Left kidney (tissue), 2 donors: ENCODE measurements around the gene MCRS1. TPM values are rescaled to one million over a fixed set of nuclear protein-coding genes. Genes with fewer than 3 reads are reported as not detected.

ENCODE experiments used
- DNase-seq: peaks from one replicate; pipeline ENCODE4 v3.0.0-alpha.2; 2013
- polyA plus RNA-seq: library from polyadenylated mRNA; unstranded; fragments of 120-200 nt; gene quantifications from one replicate; pipeline ENCODE4 v1.2.1, GENCODE V29; 2013; ENCODE audit not compliant: insufficient read length

MCRS1 gene
- polyA plus RNA-seq, 1 donor = 61.6 TPM

- no peak for DNase-seq
Measured at GRCh38 chr12:49557187-49557916, 10.6 kb downstream of the MCRS1 start.

- DNase-seq = no peak
Measured at GRCh38 chr12:49556391-49557186, 11.4 kb downstream of the MCRS1 start.

- no peak for DNase-seq
Measured at GRCh38 chr12:49555631-49556390, 12.1 kb downstream of the MCRS1 start.

- no peak for DNase-seq
Measured at GRCh38 chr12:49554266-49554665, 13.7 kb downstream of the MCRS1 start.

GRCh38 chr12:49553512-49554088, 14.3 kb downstream of the MCRS1 start:
- no peak for DNase-seq

GRCh38 chr12:49552899-49553298, 15.0 kb downstream of the MCRS1 start:
- no peak for DNase-seq

DNA sequence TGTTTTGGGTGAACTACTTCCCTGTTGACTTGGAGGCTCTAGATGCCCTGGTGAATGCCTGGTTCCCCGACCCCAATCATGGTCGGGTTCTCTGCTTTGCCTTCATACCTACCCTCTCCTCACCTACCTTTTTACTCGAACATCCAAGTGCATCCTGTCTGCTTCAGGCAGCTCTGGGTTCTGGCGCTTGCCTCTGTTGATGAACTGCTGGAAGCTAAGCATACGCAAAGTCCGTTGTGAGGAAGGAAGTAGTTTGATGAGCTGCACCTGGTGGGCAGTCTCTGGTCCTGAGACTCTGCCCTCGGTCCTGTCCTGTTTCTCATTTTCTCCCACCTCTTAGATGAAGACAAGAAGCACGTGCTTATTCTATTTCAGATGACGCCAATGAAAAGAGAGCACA, 15.5 kb downstream of the MCRS1 start:
- DNase-seq = no peak

DNA sequence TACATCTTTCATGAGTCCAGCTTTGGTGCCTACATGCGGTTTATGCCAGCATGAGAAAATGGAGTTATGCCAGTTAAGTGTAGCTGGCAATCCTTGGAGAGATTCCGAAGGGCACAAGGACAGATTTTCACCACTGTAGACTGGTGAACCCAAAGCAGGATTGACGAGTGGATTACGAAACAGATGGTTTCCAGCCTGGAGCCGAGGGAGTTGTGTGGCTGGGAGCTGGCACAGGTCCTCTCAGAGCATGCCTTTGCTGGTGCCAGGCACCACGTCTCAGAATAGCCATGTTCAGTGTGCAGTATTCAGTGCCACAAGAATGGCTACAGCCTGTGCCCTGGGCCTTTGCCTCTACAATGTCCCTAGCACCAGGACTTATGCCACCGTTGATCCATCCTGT, 15.9 kb downstream of the MCRS1 start:
- no peak for DNase-seq

DNA sequence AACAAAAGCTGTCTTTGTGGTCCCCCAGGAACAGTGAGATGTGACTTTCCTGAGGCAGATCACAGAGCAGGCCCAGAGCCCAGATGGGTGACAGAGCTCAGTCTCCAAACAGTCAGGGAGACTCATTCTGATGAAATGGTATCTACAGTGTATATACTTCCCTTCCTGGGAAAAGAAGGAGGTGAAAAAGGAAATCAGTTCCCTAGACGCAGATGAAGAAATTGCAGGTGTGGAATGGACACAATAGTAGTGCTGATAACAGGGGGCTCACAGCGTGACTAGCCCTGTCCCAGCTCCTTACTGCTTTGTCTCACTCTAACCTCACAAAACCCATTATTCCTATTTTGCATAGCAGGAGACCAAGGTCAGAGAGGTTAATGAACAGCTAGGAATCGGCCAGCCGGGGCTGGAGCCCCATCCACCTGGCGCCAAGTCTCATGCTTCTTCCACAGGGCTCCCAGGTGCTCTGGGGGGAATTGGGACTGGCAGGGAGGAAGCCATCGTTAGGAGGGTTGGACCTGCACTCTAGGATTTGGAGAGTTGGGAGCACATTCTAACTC, 17.2 kb downstream of the MCRS1 start:
- no peak for DNase-seq

- no peak for DNase-seq
Measured at GRCh38 chr12:49549735-49550692, 17.9 kb downstream of the MCRS1 start.

DNA sequence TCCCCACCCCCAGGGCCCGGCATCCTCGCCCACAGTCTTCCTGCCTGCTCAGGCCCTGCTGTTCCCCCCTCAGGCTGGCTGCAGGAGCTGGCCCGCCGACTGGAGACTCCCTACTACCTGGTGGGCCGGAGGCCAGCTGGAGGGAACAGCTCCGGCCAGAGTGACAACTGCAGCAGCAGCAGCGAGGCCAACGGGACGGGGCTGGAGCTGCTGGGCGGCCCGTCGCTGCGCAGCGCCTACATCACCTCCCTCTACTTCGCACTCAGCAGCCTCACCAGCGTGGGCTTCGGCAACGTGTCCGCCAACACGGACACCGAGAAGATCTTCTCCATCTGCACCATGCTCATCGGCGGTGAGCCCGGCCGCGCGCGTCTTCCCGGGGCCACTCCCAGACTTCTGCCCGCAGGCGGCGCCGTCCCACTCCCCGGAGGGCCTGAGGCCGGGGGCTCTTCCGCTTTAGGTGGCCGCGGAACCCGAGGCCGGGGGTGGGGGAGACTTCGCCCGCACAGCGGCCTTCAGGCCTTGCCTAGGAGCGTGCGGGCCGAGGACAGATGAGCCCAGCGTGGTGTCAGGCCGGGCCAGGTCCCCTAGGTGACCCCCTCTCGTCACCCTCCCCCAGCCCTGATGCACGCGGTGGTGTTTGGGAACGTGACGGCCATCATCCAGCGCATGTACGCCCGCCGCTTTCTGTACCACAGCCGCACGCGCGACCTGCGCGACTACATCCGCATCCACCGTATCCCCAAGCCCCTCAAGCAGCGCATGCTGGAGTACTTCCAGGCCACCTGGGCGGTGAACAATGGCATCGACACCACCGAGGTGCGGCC, 18.9 kb downstream of the MCRS1 start:
- DNase-seq = no peak

DNA sequence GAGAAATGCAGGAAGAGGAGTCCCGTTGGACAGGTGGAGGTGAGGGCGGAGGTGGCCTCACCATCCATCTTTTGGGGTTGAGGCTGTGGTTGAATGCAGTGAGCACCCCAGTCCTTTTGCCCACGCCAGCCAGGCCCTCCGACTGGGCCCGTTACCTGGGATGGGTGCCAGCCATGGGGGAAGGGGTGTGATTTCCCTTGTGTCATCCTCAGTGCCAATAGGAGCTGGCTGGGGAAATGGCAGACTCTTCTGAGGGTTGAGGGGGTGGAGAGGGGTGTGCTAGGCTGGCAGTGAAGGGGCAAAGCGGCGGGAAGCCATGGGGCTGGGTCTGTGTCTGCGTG, 19.5 kb downstream of the MCRS1 start:
- DNase-seq = no peak

DNA sequence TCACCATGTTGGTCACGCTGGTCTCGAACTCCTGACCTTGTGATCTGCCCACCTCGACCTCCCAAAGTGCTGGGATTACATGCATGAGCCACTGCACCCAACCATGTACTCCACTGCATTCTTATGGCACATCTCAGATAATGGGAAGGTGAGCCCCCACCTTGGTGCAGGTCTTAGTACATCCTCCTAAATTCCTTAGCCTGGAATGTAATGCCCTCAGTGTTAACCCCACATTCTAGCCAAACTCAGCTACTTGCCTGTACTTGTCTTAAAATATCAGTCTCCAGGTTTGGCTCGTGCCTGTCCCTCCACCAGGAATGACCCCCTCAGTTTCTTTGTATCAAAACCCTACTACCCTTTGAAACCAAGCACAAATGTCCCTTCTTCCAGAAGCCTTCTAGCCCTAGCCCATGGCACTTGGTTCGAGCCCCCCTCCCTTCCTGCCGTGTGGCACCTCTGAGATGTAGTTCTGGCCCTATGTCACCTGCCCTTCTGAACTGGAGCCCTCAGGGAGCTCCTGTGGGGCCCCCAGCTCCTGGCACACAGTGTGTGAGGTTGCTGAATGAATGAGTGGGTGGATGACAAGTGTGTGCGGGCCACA, 20.8 kb downstream of the MCRS1 start:
- no peak for DNase-seq

- no peak for DNase-seq
Measured at GRCh38 chr12:49546481-49546880, 21.5 kb downstream of the MCRS1 start.

- DNase-seq = no peak
Measured at GRCh38 chr12:49545815-49546214, 22.1 kb downstream of the MCRS1 start.

GRCh38 chr12:49543914-49544815, 23.8 kb downstream of the MCRS1 start:
- no peak for DNase-seq

- DNase-seq = no peak
Measured at GRCh38 chr12:49543221-49543913, 24.6 kb downstream of the MCRS1 start.

DNA sequence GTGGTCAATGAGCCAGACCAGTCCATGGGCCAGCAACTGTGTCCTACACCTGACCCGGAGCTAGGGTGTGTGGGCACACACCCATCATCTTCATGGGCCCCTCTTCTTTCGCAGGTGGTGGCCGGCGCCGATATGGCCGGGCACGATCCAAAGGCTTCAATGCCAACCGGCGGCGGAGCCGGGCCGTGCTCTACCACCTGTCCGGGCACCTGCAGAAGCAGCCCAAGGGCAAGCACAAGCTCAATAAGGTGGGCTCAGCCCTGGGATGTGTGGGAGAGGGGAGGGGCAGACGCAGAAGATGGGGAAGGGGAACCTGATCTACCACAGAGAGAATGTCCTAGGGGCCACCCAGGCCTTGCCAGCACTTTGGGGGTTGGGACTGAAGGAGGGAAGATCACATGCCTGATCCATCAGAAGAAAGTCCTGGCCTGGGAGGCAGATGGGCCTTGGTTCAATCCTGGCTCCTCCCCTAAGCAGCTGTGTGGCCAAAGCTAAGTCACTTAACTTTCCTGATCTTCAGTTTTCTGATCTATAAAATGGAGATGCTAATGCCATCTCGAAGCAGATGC, 25.3 kb downstream of the MCRS1 start:
- no peak for DNase-seq
